Left ventricle myocardium inferior (tissue), 1 donor: ENCODE data around the gene C1QTNF3. TPM values are rescaled to one million over a fixed set of nuclear protein-coding genes. Genes with fewer than 3 reads are reported as not detected.

Experiments
- DNase-seq: peaks from one replicate; pipeline ENCODE4 v3.0.0-alpha.2; 2020
- H3K27ac ChIP-seq: fragments of 200-600 bp; replicated peaks from 2 replicates; pipeline ENCODE4 v1.8.0; 2021
- H3K27me3 ChIP-seq: fragments of 200-600 bp; 2 replicates; pipeline ENCODE4 v1.8.0; 2021; ENCODE audit warnings: low read depth
- H3K36me3 ChIP-seq: fragments of 200-600 bp; 2 replicates; pipeline ENCODE4 v1.8.0; 2021
- H3K4me1 ChIP-seq: fragments of 200-600 bp; 2 replicates; pipeline ENCODE4 v1.8.0; 2021
- H3K4me3 ChIP-seq: fragments of 200-600 bp; 2 replicates; pipeline ENCODE4 v1.8.0; 2021; ENCODE audit warnings: mild to moderate bottlenecking, moderate library complexity
- H3K9me3 ChIP-seq: fragments of 200-600 bp; replicated peaks from 2 replicates; pipeline ENCODE4 v1.8.0; 2021
- intact Hi-C: fragments of 100-400 bp; cut with micrococcal nuclease; formaldehyde crosslinking; loops from one replicate; pipeline ENCODE4 v1.11.0; 2022
- total RNA-seq: library from RNA; stranded (reverse); fragmentation: NEBNext Ultra II Directional; extraction: Animal tissue kit (Norgen Biotek cat#: 25700); gene quantifications from one replicate; pipeline ENCODE4 v1.2.1, GENCODE V29; 2021
- TF ChIP-seq, protein P1 (sequence below): fragments of 200-600 bp; IDR thresholded peaks from 2 replicates; pipeline ENCODE4 v1.8.0; 2021; ENCODE audit warnings: antibody characterized with exemption, mild to moderate bottlenecking, borderline replicate concordance
- donor health status: DM: no; HTN: yes; CAD: no; lungs with severe emphysema.

C1QTNF3 gene
- total RNA-seq, 1 donor from 2014 or later: 0.49 TPM

DNA sequence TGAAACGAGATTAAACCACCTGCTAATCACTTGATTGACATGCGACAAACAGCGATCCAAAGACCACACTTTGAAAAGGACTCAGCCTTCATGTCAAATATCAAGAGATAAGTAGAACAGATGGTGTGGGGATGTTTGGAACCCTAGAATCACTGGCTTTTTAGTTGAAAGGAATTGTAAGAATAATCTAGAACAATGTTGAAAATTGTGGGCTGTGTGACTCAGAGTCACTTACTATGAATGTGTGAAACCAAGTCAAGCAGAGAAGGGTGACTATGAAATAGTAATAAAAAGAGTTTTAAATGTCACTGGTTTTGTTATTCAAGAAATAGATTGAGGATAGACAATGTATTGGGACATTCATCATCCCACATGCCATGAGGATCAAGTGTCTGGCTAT lies 14.1 kb upstream of the C1QTNF3 start:
- intact Hi-C loops: no loop called here
- TF ChIP-seq, protein P1, sequence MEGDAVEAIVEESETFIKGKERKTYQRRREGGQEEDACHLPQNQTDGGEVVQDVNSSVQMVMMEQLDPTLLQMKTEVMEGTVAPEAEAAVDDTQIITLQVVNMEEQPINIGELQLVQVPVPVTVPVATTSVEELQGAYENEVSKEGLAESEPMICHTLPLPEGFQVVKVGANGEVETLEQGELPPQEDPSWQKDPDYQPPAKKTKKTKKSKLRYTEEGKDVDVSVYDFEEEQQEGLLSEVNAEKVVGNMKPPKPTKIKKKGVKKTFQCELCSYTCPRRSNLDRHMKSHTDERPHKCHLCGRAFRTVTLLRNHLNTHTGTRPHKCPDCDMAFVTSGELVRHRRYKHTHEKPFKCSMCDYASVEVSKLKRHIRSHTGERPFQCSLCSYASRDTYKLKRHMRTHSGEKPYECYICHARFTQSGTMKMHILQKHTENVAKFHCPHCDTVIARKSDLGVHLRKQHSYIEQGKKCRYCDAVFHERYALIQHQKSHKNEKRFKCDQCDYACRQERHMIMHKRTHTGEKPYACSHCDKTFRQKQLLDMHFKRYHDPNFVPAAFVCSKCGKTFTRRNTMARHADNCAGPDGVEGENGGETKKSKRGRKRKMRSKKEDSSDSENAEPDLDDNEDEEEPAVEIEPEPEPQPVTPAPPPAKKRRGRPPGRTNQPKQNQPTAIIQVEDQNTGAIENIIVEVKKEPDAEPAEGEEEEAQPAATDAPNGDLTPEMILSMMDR: no peak
- no peaks in the 10 kb centered on the region for H3K9me3 ChIP-seq
- no peaks in the 10 kb centered on the region for H3K27me3 ChIP-seq
- no peak overlapping the region for H3K4me3 ChIP-seq
- no peaks in the 10 kb centered on the region for H3K36me3 ChIP-seq
- no peak overlapping the region for H3K27ac ChIP-seq
- no peak for DNase-seq
- peaks cover 23% of the 10 kb centered on the region for H3K4me1 ChIP-seq

DNA sequence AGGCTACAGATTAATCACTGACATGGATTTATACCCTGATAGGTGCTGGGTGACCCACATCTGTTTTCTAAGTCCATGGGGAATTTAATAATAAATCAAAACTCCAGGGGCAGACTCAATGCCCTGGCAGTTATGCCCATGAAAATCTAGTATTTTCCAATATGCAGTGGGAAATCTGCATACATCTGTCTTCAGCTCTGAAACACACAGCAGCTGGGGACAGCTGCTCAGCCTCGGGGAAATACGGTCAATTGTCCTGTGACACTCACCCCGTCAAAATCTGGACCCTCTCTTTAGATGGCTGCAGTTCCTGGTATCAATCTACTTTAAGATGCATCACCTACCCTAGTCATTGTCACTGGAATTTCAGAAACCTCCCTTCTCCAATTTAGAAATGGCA lies 12.7 kb upstream of the C1QTNF3 start:
- intact Hi-C loops: no loop called here
- H3K4me3 ChIP-seq: no peak overlapping the region
- H3K9me3 ChIP-seq: no peaks in the 10 kb centered on the region
- H3K4me1 ChIP-seq: peaks cover 28% of the 10 kb centered on the region
- TF ChIP-seq, protein P1: no peak
- H3K27ac ChIP-seq: no peak overlapping the region
- DNase-seq: no peak
- no peaks in the 10 kb centered on the region for H3K27me3 ChIP-seq
- H3K36me3 ChIP-seq: peaks cover 6% of the 10 kb centered on the region

DNA sequence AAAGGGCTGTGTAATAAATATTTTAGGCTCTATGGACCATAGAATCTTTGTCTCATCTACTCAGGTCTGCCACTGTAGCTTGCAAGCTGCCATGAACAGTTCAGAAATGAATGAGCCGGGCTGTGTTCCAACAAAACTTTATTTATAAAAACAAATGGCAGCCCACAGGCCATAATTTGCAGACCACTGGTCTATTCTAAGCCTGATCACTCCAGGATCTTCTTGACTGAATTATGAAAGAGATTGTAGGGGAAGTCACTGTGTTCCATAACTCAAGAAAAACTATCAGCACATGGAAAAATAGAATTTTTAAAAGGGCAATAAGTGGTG lies 11.4 kb upstream of the C1QTNF3 start:
- Histone ChIP-seq H3K4me1 (peaks cover 28% of the 10 kb centered on the region), H3K4me3 (no peak overlapping the region), H3K9me3 (no peaks in the 10 kb centered on the region), H3K27me3 (no peaks in the 10 kb centered on the region), H3K36me3 (peaks cover 6% of the 10 kb centered on the region), H3K27ac (peak overlapping the region; percentile 51)
- intact Hi-C loops: no loop called here
- no peak for DNase-seq
- TF ChIP-seq, protein P1: no peak

DNA sequence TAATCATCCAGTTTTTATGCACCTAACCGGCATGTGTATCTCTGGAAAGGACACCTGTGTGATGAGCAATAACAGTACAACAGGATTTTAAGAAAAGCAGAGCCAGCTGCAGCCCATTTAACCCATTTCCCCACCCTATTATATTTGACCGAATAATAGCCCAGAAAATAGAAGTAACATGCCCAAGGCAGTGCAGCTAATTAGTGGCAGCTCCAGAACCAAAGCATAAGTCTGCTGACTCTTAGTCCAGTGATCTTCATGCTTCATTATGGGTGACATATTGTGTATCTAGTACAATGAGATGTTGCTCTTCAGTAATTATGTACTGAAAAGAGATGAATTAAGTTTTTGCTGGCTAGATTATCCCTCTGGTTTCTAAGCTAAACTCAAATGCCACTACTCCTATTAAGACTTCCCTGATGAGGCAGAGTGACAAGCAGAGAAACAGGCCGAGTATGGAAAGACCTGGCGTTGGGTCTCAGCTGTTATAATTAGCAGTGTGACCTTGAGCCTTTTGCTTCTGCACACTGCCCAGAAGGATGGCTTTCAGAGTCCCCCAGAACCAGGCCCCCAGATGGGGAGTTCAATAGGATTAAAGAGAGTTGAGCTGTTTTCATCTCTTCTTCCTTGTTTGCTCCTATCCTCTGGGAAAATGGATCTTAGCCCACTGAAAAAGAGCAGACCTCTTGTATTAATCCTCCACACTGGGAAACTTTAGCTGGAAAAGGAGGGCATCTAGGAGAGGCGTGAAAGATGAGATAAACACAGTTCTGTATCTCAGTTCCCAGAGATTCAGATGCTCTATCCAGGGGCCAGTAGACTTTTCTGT lies 10.8 kb upstream of the C1QTNF3 start:
- DNase-seq: no peak
- H3K4me1 ChIP-seq: peaks cover 28% of the 10 kb centered on the region
- no peak overlapping the region for H3K4me3 ChIP-seq
- H3K27ac ChIP-seq: peak overlapping the region; percentile 51
- no peaks in the 10 kb centered on the region for H3K9me3 ChIP-seq
- TF ChIP-seq, protein P1: no peak
- no peaks in the 10 kb centered on the region for H3K27me3 ChIP-seq
- intact Hi-C loops: no loop called here
- H3K36me3 ChIP-seq: peaks cover 6% of the 10 kb centered on the region

DNA sequence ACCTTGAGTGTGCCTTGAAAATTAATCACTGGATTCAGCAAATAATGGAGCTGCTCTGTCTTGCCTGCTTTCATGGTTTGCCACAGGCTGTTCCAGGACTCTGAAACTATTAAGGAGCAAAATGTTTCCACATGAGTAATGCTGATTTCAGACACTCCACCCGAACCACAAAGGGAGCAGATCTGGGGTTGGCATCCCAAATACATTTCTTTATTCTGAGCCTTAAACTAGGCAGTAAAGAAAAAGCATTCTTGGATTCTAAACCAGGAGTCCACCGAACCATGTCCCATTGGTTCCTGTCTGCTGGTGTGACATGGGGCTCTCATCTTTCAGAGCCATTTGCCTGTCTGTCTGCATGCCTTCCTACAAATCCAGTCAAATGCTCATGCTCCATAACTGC lies 10.1 kb upstream of the C1QTNF3 start:
- peak overlapping the region; percentile 51 for H3K27ac ChIP-seq
- TF ChIP-seq, protein P1: no peak
- intact Hi-C loops: no loop called here

More for the DNA sequence above, 10.1 kb upstream of the C1QTNF3 start:
- DNase-seq: no peak
- H3K4me3 ChIP-seq: no peak overlapping the region
- peaks cover 28% of the 10 kb centered on the region for H3K4me1 ChIP-seq
- no peaks in the 10 kb centered on the region for H3K9me3 ChIP-seq
- H3K27me3 ChIP-seq: no peaks in the 10 kb centered on the region
- H3K36me3 ChIP-seq: peaks cover 6% of the 10 kb centered on the region
